ENCODE data around the gene CCDC149. TPM values are rescaled to one million over a fixed set of nuclear protein-coding genes. Genes with fewer than 3 reads are reported as not detected.

The CCDC149 gene
- total RNA-seq, 1 experiment from 2014 or later: 3.6 TPM

DNA sequence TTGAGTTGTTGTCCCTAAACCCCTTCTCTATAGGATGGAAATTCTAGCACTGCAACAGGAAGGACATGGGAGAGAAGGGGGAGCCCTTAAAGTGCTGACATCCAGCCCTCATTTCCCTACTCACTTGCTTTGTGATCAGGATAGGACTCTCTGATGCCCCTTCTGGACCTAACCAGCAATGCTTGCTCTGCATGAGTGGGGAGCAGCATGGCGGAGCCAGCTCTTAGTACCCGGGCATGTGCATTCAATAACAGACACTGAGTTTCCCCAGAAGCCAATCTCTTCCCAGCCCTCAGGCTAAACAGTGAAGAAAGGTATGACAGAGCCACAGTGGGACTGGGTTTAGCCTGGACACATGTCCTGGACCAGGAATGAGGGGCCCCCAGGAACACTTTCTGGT is 103.5 kb downstream of the CCDC149 start:
- Histone ChIP-seq H3K9me3 (ENCODE audit: control insufficient read depth, insufficient read depth, low read depth, low read length) (no peaks in the 10 kb centered on the region), H3K27ac (ENCODE audit: low read length) (no peak overlapping the region), H3K4me1 (ENCODE audit: control insufficient read depth, insufficient read depth, low read length) (no peaks in the 10 kb centered on the region), H3K27me3 (ENCODE audit: control insufficient read depth, insufficient read depth, low read length) (no peaks in the 10 kb centered on the region), H3K4me3 (ENCODE audit: low read depth in 2 of 2, low read length in 2 of 2) (no peak overlapping the region), H3K36me3 (ENCODE audit: control insufficient read depth, insufficient read depth, low read length) (no peaks in the 10 kb centered on the region)
- ChIA-PET CTCF (no interaction called here), POLR2A (no interaction called here)
- no peak for TF ChIP-seq POLR2AphosphoS5 (IDR thresholded peaks at IDR 0.05; ENCODE audit: low read depth, low read length)
- TF ChIP-seq SIN3A (IDR thresholded peaks at IDR 0.05; ENCODE audit: borderline replicate concordance, insufficient read depth, low read depth, low read length): no peak
- TF ChIP-seq TCF7L2 (IDR thresholded peaks at IDR 0.05; ENCODE audit: low read depth, low read length): no peak
- TF ChIP-seq, protein P1, sequence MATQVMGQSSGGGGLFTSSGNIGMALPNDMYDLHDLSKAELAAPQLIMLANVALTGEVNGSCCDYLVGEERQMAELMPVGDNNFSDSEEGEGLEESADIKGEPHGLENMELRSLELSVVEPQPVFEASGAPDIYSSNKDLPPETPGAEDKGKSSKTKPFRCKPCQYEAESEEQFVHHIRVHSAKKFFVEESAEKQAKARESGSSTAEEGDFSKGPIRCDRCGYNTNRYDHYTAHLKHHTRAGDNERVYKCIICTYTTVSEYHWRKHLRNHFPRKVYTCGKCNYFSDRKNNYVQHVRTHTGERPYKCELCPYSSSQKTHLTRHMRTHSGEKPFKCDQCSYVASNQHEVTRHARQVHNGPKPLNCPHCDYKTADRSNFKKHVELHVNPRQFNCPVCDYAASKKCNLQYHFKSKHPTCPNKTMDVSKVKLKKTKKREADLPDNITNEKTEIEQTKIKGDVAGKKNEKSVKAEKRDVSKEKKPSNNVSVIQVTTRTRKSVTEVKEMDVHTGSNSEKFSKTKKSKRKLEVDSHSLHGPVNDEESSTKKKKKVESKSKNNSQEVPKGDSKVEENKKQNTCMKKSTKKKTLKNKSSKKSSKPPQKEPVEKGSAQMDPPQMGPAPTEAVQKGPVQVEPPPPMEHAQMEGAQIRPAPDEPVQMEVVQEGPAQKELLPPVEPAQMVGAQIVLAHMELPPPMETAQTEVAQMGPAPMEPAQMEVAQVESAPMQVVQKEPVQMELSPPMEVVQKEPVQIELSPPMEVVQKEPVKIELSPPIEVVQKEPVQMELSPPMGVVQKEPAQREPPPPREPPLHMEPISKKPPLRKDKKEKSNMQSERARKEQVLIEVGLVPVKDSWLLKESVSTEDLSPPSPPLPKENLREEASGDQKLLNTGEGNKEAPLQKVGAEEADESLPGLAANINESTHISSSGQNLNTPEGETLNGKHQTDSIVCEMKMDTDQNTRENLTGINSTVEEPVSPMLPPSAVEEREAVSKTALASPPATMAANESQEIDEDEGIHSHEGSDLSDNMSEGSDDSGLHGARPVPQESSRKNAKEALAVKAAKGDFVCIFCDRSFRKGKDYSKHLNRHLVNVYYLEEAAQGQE (IDR thresholded peaks at IDR 0.05; ENCODE audit: insufficient read depth in 1 of 2, low read depth in 2 of 2, low read length in 1 of 2): no peak
- TF ChIP-seq, protein P2, sequence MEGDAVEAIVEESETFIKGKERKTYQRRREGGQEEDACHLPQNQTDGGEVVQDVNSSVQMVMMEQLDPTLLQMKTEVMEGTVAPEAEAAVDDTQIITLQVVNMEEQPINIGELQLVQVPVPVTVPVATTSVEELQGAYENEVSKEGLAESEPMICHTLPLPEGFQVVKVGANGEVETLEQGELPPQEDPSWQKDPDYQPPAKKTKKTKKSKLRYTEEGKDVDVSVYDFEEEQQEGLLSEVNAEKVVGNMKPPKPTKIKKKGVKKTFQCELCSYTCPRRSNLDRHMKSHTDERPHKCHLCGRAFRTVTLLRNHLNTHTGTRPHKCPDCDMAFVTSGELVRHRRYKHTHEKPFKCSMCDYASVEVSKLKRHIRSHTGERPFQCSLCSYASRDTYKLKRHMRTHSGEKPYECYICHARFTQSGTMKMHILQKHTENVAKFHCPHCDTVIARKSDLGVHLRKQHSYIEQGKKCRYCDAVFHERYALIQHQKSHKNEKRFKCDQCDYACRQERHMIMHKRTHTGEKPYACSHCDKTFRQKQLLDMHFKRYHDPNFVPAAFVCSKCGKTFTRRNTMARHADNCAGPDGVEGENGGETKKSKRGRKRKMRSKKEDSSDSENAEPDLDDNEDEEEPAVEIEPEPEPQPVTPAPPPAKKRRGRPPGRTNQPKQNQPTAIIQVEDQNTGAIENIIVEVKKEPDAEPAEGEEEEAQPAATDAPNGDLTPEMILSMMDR (IDR thresholded peaks at IDR 0.05): no peak
- DNase-seq (ENCODE audit: low read depth, low spot score) (no peak), ATAC-seq (no peak)
- in situ Hi-C loops (cut with HindIII; ENCODE audit: low pct_unique_long_range_greater_than_20kb, low sequenced_read_pairs) (no loop called here), intact Hi-C loops (cut with micrococcal nuclease; ENCODE audit: unreplicated experiment) (no loop called here)
- BruUV-seq (replicated peaks): no TSS peak

DNA sequence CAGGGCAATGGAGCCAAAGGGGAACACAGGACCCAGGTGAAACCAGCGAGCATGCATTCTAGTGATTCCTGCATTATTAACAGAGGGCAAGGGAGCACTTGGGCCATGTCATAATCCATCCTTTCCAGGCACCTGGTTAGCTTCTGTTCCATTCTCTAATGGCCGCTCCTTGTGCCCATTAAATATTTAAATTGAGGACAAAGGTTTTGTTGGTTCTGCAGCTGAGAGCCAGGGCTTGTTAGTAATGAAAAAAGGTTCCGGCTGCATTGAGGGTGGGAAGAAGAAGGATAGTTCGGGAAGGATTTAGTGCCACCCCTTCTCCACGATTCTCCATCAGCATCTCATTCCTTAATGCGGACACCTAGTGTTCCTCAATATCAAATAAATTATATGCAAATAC is 103.9 kb downstream of the CCDC149 start:
- TF ChIP-seq, protein P2 (IDR thresholded peaks at IDR 0.05): no peak
- TF ChIP-seq POLR2AphosphoS5 (IDR thresholded peaks at IDR 0.05; ENCODE audit: low read depth, low read length) (no peak), TCF7L2 (IDR thresholded peaks at IDR 0.05; ENCODE audit: low read depth, low read length) (no peak)
- TF ChIP-seq, protein P1 (IDR thresholded peaks at IDR 0.05; ENCODE audit: insufficient read depth in 1 of 2, low read depth in 2 of 2, low read length in 1 of 2): no peak
- DNase-seq (ENCODE audit: low read depth, low spot score): no peak
- ChIA-PET POLR2A (no interaction called here), CTCF (no interaction called here)
- Histone ChIP-seq H3K36me3 (ENCODE audit: control insufficient read depth, insufficient read depth, low read length) (no peaks in the 10 kb centered on the region), H3K4me3 (ENCODE audit: low read depth in 2 of 2, low read length in 2 of 2) (no peak overlapping the region), H3K4me1 (ENCODE audit: control insufficient read depth, insufficient read depth, low read length) (no peaks in the 10 kb centered on the region), H3K9me3 (ENCODE audit: control insufficient read depth, insufficient read depth, low read depth, low read length) (no peaks in the 10 kb centered on the region), H3K27me3 (ENCODE audit: control insufficient read depth, insufficient read depth, low read length) (no peaks in the 10 kb centered on the region), H3K27ac (ENCODE audit: low read length) (no peak overlapping the region)
- intact Hi-C loops (cut with micrococcal nuclease; ENCODE audit: unreplicated experiment): no loop called here
- no peak for ATAC-seq
- in situ Hi-C loops (cut with HindIII; ENCODE audit: low pct_unique_long_range_greater_than_20kb, low sequenced_read_pairs): no loop called here
- no TSS peak for BruUV-seq (replicated peaks)

Data from Panc1 (cell line).